HEK293 (cell line): ENCODE measurements around the gene PTX3.
A peak's percentile ranks its signal among the peaks of the same experiment; 100 is the strongest.

ENCODE experiments used
- CTCF ChIA-PET: fragments of 350-600 bp; formaldehyde crosslinking; extraction: SDS; loops from one replicate; lab custom pipeline; 2021; ENCODE audit warnings: antibody characterized with exemption; lab: Yijun Ruan, JAX
- POLR2A ChIA-PET: fragments of 300-600 bp; formaldehyde crosslinking; extraction: SDS; loops from one replicate; lab custom pipeline; 2020; ENCODE audit warnings: antibody characterized with exemption, inconsistent platforms; lab: Yijun Ruan, JAX
- H3K27ac ChIP-seq: fragments of 200-500 bp; sonication (Bioruptor generic); 2 replicates; pipeline ENCODE4 v1.5.1; 2014; ENCODE audit warnings: low read depth, low read length, control low read depth, inconsistent platforms; ENCODE audit errors: extremely low read depth
- H3K36me3 ChIP-seq, 2 experiments: fragments of 200-500 bp in 1 of 2; sonication (Bioruptor generic) in 1 of 2; 1 replicate in 1 of 2; 2 replicates in 1 of 2; pipeline ENCODE4 v1.5.1; 2014 to 2017; ENCODE audit warnings: inconsistent platforms in 2 of 2, low read length in 2 of 2; ENCODE audit not compliant: control insufficient read depth in 2 of 2, insufficient read depth in 1 of 2
- H3K4me1 ChIP-seq: fragments of 200-500 bp; sonication (Bioruptor generic); 2 replicates; pipeline ENCODE4 v1.5.1; 2014; ENCODE audit warnings: mild to moderate bottlenecking, low read length, inconsistent platforms; ENCODE audit not compliant: control insufficient read depth, insufficient read depth
- H3K4me3 ChIP-seq: 2 replicates; pipeline ENCODE4 v1.5.1; 2011; ENCODE audit warnings: low read depth, mild to moderate bottlenecking, control low read depth, low read length, moderate library complexity
- H3K9me3 ChIP-seq: fragments of 200-500 bp; sonication (Bioruptor generic); 2 replicates; pipeline ENCODE4 v1.5.1; 2014; ENCODE audit warnings: low read depth, low read length, inconsistent platforms; ENCODE audit not compliant: control insufficient read depth, insufficient read depth
- BCL6B ChIP-seq: fragments of 450-650 bp; formaldehyde crosslinking; IDR thresholded peaks from 2 replicates; pipeline ENCODE4 v1.5.1; 2017; ENCODE audit warnings: missing biosample characterization, missing genetic modification characterization
- GLI2 ChIP-seq: fragments of 450-650 bp; formaldehyde crosslinking; IDR thresholded peaks from 2 replicates; pipeline ENCODE4; 2017; ENCODE audit warnings: missing biosample characterization, missing genetic modification characterization, low read depth, borderline replicate concordance
- GLI4 ChIP-seq: fragments of 450-650 bp; formaldehyde crosslinking; IDR thresholded peaks from 2 replicates; pipeline ENCODE4 v1.5.1; 2016; ENCODE audit warnings: missing biosample characterization, missing genetic modification characterization
- GLIS2 ChIP-seq: fragments of 450-650 bp; formaldehyde crosslinking; IDR thresholded peaks from 2 replicates; pipeline ENCODE4 v1.5.1; 2016; ENCODE audit warnings: missing biosample characterization, missing genetic modification characterization
- HOXA7 ChIP-seq: sonication (generic); formaldehyde crosslinking; IDR thresholded peaks from 2 replicates; pipeline ENCODE4 v1.8.1; 2022; ENCODE audit warnings: missing genetic modification reagents, borderline replicate concordance
- KLF1 ChIP-seq: fragments of 450-650 bp; formaldehyde crosslinking; IDR thresholded peaks from 2 replicates; pipeline ENCODE4 v1.5.1; 2016; ENCODE audit warnings: missing biosample characterization, missing genetic modification characterization
- KLF16 ChIP-seq: fragments of 450-650 bp; formaldehyde crosslinking; IDR thresholded peaks from 2 replicates; pipeline ENCODE4 v1.5.1; 2017; ENCODE audit warnings: missing biosample characterization, missing genetic modification characterization
- KLF8 ChIP-seq: fragments of 450-650 bp; formaldehyde crosslinking; IDR thresholded peaks from 2 replicates; pipeline ENCODE4 v1.5.1; 2016; ENCODE audit warnings: missing biosample characterization, missing genetic modification characterization
- PATZ1 ChIP-seq: fragments of 450-650 bp; formaldehyde crosslinking; IDR thresholded peaks from 2 replicates; pipeline ENCODE4 v1.5.1; 2016; ENCODE audit warnings: missing biosample characterization, missing genetic modification characterization
- PRDM4 ChIP-seq: fragments of 450-650 bp; formaldehyde crosslinking; IDR thresholded peaks from 2 replicates; pipeline ENCODE4 v1.5.1; 2017; ENCODE audit warnings: missing biosample characterization, missing genetic modification characterization
- PRDM6 ChIP-seq: fragments of 450-650 bp; formaldehyde crosslinking; IDR thresholded peaks from 2 replicates; pipeline ENCODE4 v1.5.1; 2017; ENCODE audit warnings: missing biosample characterization, missing genetic modification characterization
- ZBTB48 ChIP-seq: fragments of 450-650 bp; formaldehyde crosslinking; IDR thresholded peaks from 2 replicates; pipeline ENCODE4 v1.5.1; 2016; ENCODE audit warnings: missing biosample characterization, missing genetic modification characterization
- ZFP69B ChIP-seq: fragments of 450-650 bp; formaldehyde crosslinking; IDR thresholded peaks from 2 replicates; pipeline ENCODE4 v1.5.1; 2016; ENCODE audit warnings: missing biosample characterization, missing genetic modification characterization
- ZNF112 ChIP-seq: fragments of 450-650 bp; formaldehyde crosslinking; IDR thresholded peaks from 2 replicates; pipeline ENCODE4 v1.5.0; 2017; ENCODE audit warnings: missing biosample characterization, missing genetic modification characterization
- ZNF2 ChIP-seq: fragments of 450-650 bp; formaldehyde crosslinking; IDR thresholded peaks from 2 replicates; pipeline ENCODE4 v1.5.1; 2016; ENCODE audit warnings: missing biosample characterization, missing genetic modification characterization
- ZNF239 ChIP-seq: fragments of 450-650 bp; formaldehyde crosslinking; IDR thresholded peaks from 2 replicates; pipeline ENCODE4 v1.5.1; 2016; ENCODE audit warnings: missing biosample characterization, missing genetic modification characterization
- ZNF335 ChIP-seq: fragments of 450-650 bp; formaldehyde crosslinking; conservative IDR thresholded peaks from 2 replicates; pipeline ENCODE4 v1.5.1; 2016; ENCODE audit warnings: missing biosample characterization, missing genetic modification characterization
- ZNF341 ChIP-seq: fragments of 450-650 bp; formaldehyde crosslinking; IDR thresholded peaks from 2 replicates; pipeline ENCODE4; 2016; ENCODE audit warnings: low read depth, missing biosample characterization, missing genetic modification characterization
- ZNF366 ChIP-seq: fragments of 450-650 bp; formaldehyde crosslinking; conservative IDR thresholded peaks from 2 replicates; pipeline ENCODE4 v1.5.1; 2016; ENCODE audit warnings: missing biosample characterization, missing genetic modification characterization
- ZNF398 ChIP-seq: fragments of 450-650 bp; formaldehyde crosslinking; IDR thresholded peaks from 2 replicates; pipeline ENCODE4 v1.5.1; 2017; ENCODE audit warnings: missing biosample characterization, missing genetic modification characterization
- ZNF433 ChIP-seq: fragments of 450-650 bp; formaldehyde crosslinking; IDR thresholded peaks from 2 replicates; pipeline ENCODE4 v1.5.1; 2016; ENCODE audit warnings: missing biosample characterization, missing genetic modification characterization, low read depth
- ZNF521 ChIP-seq: fragments of 450-650 bp; formaldehyde crosslinking; IDR thresholded peaks from 2 replicates; pipeline ENCODE4 v1.5.1; 2017; ENCODE audit warnings: missing biosample characterization, mild to moderate bottlenecking, missing genetic modification characterization
- ZNF558 ChIP-seq: fragments of 450-650 bp; formaldehyde crosslinking; IDR thresholded peaks from 2 replicates; pipeline ENCODE4 v1.5.1; 2016; ENCODE audit warnings: missing biosample characterization, missing genetic modification characterization
- ZNF660 ChIP-seq: fragments of 450-650 bp; IDR thresholded peaks from 2 replicates; pipeline ENCODE4 v1.5.1; 2018; ENCODE audit warnings: missing biosample characterization, mild to moderate bottlenecking, missing genetic modification characterization
- ZNF776 ChIP-seq: fragments of 450-650 bp; formaldehyde crosslinking; IDR thresholded peaks from 2 replicates; pipeline ENCODE4 v1.5.0; 2017; ENCODE audit warnings: missing biosample characterization, missing genetic modification characterization, borderline replicate concordance
- ZSCAN23 ChIP-seq: fragments of 450-650 bp; formaldehyde crosslinking; IDR thresholded peaks from 2 replicates; pipeline ENCODE4 v1.5.1; 2016; ENCODE audit warnings: missing biosample characterization, missing genetic modification characterization

Gene PTX3

GRCh38 chr3:157475921-157476414 lies 39.3 kb downstream of the PTX3 start (continued):
- TF ChIP-seq GLI4 (tag by site-specific recombination): 0 out of 2 replicates have a peak, but pooled peaks have one; percentile 14
- no peak for TF ChIP-seq PRDM4 (tag by site-specific recombination)
- TF ChIP-seq BCL6B (tag by site-specific recombination): 0 out of 2 replicates have a peak, but pooled peaks have one; percentile 15
- TF ChIP-seq ZNF335 (tag by site-specific recombination): peak; percentile 83
- peak; percentile 75; the same call in 1 of the 2 replicates for TF ChIP-seq ZNF558 (tag by site-specific recombination)
- no peak for TF ChIP-seq ZSCAN23 (tag by site-specific recombination)
- peak; percentile 72 for TF ChIP-seq ZNF398 (tag by site-specific recombination)
- peak; percentile 44; the same call in 1 of the 2 replicates for TF ChIP-seq GLI2 (tag by site-specific recombination)
- peak; percentile 54; the same call in 1 of the 2 replicates for TF ChIP-seq ZFP69B
- TF ChIP-seq PRDM6 (tag by site-specific recombination): peak; percentile 51
- no peak for TF ChIP-seq ZNF776 (tag by site-specific recombination)
- TF ChIP-seq ZNF366 (tag by site-specific recombination): peak; percentile 83
- TF ChIP-seq PATZ1: peak; percentile 25; the same call in 1 of the 2 replicates
- no peak for TF ChIP-seq ZNF521
- TF ChIP-seq ZNF112 (tag by site-specific recombination): no peak

- CTCF ChIA-PET: interaction anchor here (0.6 kb wide), 1 partner anchor 271 kb away, joined by 7 read pairs; no protein-coding TSS in a partner anchor
- Histone ChIP-seq H3K4me1 (no peaks in the 10 kb centered on the region), H3K36me3 (no peaks in the 10 kb centered on the region), H3K27ac (no peak overlapping the region), H3K4me3 (no peak overlapping the region), H3K9me3 (no peaks in the 10 kb centered on the region)
- POLR2A ChIA-PET: no interaction called here
- TF ChIP-seq ZNF2 (no peak), KLF1 (no peak), ZNF341 (tag by site-specific recombination) (no peak), ZNF433 (no peak), ZNF239 (tag by site-specific recombination) (no peak), KLF8 (tag by site-specific recombination) (peak; percentile 59; the same call in 1 of the 2 replicates), ZBTB48 (tag by site-specific recombination) (no peak), ZSCAN23 (tag by site-specific recombination) (0 out of 2 replicates have a peak, but pooled peaks have one; percentile 63), KLF16 (tag by site-specific recombination) (peak; percentile 67), ZNF660 (tag by site-specific recombination) (peak; percentile 51; the same call in 1 of the 2 replicates), HOXA7 (CRISPR knock-in tag) (no peak), GLIS2 (no peak)
Measured at GRCh38 chr3:157477441-157477840, 40.8 kb downstream of the PTX3 start.
